ENCODE data around the gene MAL.

DNA sequence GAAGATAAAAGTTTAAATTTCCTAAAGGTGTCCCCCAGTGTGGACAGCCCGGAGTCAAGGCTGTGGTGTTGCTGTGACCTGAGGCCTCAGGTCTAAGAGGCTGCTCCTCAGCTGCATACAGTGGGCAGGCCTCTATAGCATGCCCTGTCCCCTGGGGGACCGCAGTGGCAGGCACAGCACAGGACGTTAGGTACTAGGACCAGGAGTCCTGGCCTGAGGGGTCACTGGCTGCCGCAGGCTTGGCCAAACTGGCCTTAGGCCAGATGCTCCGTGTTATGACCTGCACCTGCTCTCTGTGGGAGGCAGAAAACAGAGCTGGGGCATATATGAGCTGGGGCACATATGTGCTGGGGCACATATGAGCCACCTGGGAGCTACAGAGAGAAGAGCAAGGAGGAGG lies 21.2 kb upstream of the MAL start:
- TF ChIP-seq, protein P1, sequence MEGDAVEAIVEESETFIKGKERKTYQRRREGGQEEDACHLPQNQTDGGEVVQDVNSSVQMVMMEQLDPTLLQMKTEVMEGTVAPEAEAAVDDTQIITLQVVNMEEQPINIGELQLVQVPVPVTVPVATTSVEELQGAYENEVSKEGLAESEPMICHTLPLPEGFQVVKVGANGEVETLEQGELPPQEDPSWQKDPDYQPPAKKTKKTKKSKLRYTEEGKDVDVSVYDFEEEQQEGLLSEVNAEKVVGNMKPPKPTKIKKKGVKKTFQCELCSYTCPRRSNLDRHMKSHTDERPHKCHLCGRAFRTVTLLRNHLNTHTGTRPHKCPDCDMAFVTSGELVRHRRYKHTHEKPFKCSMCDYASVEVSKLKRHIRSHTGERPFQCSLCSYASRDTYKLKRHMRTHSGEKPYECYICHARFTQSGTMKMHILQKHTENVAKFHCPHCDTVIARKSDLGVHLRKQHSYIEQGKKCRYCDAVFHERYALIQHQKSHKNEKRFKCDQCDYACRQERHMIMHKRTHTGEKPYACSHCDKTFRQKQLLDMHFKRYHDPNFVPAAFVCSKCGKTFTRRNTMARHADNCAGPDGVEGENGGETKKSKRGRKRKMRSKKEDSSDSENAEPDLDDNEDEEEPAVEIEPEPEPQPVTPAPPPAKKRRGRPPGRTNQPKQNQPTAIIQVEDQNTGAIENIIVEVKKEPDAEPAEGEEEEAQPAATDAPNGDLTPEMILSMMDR (IDR thresholded peaks at IDR 0.05) = no peak
- no peak for TF ChIP-seq POLR2A (IDR thresholded peaks at IDR 0.05)

All from prostate gland (tissue), 2 donors.